Activated CD8-positive, alpha-beta memory T cell treated with anti-CD3 and anti-CD28 coated beads, Interleukin-2, amount 50 U/mL, for 1 hour (primary cell): ENCODE data around the gene TRUB1.
A peak's percentile ranks its signal among the peaks of the same experiment; 100 is the strongest.
"Not testable (repeated sequence)": the region's sequence is repeated elsewhere in the genome, so short reads cannot be mapped to it uniquely, and the experiment has no call there.

ENCODE experiments used
- DNase-seq: peaks from one replicate; pipeline ENCODE4 v3.0.0-alpha.2; 2020; ENCODE audit errors: extremely low read depth

TRUB1 gene

DNA sequence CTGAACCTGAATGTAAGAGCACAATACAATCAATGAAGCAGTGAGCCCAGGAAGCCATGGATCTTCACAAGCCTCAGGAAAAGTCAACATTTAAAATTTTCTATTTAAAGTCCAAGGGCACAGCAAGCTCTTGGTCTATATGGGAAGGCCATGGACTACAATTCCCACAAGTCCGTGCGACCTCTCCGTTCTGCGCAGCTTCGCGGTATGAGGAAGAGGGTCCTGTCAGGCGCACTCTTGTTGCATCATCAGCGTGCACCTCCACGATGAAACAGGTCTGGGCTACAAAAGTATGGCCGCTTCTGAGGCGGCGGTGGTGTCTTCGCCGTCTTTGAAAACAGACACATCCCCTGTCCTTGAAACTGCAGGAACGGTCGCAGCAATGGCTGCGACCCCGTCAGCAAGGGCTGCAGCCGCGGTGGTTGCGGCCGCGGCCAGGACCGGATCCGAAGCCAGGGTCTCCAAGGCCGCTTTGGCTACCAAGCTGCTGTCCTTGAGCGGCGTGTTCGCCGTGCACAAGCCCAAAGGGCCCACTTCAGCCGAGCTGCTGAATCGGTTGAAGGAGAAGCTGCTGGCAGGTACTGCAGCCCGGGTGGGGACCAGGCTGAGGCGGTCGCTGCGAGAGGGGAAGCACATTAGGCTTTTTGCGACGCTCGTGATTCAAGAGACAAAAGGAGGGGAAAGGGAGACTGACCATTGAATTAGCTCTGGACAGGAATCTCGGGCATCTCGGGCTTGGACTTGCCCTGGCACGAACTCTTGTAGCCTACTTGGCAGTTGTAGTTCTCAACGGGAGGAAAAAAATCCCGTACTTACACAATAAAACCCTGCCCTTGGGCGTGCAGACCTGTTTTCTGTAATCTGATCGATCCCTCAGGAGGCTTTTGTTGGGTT lies at the start of gene TRUB1:
TRUB1 (plus strand) TSS at position 234 of the 894 bp plus-strand sequence; CDS start at position 293, 59 bp downstream.
- peak; percentile 73 for DNase-seq

DNA sequence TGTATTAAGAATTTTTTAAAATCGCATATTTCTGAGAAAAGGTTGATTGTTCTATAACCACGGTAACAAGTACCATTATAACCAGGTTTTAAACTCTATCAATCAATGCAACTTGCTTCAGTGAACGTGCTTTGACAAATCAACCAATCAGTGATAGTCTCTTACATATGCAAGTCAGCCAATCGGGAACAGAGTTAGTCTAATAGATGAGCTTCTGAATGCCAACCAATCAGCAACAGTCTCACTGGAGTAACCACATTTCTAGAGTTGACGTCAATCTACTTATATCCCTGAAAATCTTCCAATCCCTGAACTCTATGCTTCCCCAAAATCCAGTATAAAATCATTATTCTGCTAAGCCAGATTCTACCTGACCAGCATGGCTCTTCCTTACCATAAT lies 44.7 kb upstream of the TRUB1 start:
- no peak for DNase-seq

DNA sequence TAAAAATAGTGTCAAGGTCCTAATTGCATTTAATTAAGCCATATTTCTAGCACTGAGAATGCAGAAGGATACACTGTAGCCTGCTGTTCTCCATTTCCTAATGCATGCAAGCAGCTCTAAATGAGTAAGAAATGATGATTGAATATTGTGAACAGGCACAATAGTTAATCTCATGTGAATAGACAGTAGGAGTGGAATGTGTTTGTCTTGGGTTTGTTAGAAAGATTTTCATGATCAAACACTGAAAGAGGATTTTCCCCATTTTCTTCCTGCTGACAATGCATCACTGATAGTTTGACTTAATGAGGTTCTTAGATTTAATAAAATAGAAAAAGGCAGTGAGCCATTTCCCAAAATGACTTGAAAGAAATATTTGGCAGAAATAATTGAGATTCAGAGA lies 43.1 kb upstream of the TRUB1 start:
- no peak for DNase-seq

DNA sequence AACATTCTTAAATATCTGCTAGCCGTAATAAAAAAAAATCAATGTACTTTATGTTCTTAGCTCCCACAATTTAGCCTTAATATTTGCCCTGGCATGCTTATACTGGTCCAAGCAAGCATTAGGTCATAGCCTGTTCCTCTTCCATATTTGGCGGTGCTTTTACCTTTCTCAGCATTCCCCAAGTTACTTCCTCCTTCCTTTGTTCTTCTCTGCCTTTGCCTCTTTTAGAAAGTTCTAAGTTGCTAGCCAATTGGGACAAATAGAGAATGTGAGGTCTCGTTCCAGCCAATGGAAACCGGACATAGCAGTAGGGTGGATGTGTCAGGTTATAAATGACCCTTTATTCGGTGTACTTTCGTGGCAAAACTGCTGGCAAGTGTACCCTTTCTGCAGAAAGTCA lies 41.0 kb upstream of the TRUB1 start:
- DNase-seq = not testable (repeated sequence)

DNA sequence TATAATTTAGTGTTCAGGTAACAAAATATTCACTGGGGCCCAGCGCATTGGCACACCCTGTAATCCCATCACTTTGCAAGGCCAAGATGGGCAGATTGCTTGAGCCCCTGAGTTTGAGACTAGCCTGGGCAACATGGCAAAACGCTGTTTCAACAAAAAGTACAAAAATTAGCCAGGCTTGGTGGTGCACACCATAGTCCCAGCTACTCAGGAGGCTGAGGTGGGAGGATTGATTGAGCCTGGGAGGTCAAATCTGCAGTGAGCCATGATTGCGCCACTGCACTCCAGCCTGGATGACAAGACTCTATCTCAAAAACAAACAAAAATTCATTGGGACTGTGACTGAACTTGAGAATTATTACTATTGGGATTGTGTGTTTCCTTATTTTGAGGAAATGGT lies 40.4 kb upstream of the TRUB1 start:
- no peak for DNase-seq

DNA sequence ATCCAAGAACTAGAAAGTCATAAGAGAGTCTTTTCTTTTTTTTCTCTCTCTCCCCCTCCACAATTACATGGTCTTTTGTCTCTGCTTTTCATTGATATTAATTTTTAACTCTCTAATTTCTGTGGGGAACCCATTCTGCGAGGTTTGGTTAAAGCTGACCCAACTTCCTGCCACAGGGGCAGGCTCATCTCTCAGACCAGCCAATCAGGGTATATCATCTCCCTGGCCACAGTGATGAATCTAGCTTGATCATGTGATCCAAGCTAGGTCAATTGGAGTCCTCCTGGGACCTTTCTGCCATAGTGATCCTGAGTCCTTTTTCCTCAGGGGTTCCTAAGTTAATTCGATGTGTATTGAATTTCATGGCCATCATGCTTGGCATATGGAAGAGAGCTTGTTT lies 38.0 kb upstream of the TRUB1 start:
- DNase-seq = no peak

DNA sequence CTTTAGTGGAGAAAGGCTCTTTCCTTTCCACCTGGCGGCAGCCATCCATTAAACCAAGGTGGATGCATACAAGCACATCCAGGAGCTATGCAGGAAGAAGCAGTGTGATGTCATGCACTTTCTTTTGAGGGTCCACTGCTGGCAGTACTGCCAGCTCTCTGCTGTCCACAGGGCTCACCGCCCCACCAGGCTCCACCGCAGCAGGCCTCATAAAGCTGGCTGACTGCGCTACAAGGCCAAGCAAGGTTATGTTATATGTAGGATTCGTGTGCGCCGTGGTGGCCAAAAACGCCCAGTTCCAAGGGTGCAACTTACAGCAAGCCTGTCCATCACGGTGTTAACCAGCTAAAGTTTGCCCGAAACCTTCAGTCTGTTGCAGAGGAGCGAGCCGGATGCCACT lies 37.3 kb upstream of the TRUB1 start:
- DNase-seq = no peak

DNA sequence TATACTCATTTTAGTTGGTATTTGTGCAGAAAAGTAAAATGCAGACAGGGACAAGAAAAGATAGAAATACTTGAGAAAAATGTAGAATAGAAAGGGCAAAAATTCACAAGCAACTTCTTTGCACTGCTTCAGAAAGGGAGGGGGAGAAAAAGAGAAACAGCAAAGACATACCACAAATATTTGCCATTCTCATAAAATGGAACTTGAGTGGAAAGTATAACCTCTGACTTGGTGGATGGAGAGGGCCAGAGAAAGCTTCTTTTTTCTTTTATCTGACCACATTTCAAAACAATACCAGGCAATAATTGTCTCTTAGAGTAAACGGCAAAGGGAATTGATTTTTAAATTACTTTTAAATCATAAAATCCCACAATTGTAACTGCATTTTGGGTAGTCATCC lies 35.8 kb upstream of the TRUB1 start:
- DNase-seq = no peak

DNA sequence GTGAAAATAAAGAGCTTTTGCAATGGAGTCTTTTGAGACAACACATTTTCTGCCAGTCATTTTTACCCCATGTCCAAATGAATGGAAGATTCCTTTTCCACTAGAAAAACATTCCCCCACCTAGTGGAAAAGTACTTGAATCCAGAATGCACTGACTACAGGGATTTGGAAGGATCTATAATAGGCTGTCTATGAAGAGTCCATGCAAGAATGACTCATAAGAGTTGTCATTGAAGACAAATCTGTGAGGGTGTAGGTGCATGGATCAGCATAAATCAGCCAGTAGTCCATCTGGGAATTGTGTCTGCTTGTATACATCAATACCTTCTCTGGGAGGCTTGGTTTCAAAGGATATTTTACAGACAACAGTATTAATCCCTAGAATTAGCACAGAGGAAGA lies 32.5 kb upstream of the TRUB1 start:
- no peak for DNase-seq

DNA sequence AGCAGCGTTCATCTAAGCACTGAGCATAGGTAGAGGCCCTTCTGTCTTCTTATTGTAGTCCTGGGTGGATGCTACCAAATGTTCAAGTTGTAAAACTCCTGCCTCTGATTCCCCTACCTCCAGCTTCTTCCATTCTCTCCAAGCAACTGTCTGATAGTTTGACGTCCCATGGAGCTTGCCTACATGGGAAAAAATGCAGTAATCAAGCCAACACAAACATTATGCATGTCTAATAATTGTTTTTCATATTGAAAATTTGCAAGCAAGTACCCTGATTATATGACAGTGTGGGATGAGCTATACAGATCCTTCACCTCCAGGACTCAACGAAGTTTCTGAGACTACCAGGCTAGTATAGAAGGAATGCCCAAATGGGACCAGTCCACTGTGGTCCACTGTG lies 31.0 kb upstream of the TRUB1 start:
- no peak for DNase-seq

DNA sequence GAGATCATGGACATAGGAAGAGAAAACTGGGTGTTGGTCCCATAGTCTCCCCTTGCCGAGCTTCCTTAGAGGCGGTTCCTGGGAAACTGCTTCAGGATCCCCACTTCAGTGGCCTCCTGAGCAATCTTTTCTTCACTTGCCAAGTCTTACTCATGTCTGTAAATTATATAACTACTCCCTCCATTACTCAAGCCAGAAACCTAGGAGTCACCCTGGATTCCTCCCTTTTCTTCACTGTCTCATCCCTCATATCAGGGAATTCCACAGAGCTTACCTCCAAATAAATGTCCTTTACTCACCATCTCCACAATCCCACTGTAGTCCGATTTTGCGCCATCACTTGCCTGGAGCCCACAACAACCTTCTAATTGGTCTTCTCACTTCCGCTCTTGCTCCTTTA lies 29.1 kb upstream of the TRUB1 start:
- no peak for DNase-seq

DNA sequence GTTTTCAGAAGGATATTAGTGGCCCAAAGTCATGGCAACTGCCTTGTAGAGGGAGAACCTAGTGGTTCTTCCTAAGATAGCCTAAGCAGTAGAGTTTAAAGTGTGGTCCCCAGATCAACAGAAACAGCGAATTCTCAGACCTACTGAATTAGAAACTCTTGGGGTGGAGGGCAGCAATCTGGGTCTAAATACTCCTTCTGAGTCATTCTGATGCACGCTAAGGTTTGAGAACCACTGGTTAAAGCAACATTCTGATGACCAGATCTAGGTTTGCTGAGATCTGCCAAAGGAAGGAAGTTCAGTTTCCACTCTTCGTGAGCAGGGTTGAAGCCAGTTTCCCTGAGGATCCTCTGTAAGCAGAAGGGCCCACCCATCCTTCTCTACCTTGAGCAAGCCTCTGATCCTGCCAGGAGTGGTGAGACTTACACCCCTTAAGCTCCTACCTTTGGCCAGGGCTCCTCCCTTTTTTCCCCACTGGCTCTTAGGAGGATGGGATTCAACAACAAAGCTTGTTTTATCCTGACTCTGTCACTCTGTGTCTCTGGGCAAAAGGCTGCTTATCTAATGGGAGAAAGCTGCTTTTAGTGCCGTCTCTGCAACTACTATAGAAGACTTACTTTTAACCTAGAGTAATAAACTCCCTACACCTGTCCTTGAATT lies 26.8 kb upstream of the TRUB1 start:
- no peak for DNase-seq

DNA sequence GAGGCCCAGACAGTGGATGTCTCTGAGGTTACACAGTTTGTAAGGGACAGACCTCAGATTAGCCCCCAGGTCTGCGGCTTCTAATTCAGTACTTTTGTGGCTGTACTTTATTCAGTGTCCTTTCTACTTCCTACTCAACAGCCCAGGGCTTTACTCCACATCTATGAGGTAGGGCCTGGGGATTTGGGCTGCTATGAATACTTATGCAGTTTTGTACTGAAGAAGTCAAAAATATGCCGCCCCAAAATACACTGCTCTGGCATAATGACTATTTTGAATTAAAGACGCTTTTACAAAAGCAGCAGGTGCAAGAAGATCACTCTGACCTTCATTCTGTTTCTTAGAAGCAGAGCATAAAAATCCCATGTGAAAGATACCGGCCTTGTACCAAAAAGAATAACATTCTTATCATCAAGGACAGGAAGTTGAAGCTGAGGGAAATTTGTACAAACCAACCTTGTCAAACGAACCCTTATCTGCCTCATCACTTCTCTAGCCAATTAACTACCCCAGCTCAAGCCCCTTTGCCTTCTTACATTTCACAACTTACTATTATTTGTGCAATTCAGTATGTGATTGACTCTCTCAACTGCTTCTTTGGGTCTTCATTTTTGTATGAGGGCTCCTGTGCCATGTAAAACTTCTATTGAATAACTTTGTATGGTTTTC lies 26.1 kb upstream of the TRUB1 start:
- no peak for DNase-seq

DNA sequence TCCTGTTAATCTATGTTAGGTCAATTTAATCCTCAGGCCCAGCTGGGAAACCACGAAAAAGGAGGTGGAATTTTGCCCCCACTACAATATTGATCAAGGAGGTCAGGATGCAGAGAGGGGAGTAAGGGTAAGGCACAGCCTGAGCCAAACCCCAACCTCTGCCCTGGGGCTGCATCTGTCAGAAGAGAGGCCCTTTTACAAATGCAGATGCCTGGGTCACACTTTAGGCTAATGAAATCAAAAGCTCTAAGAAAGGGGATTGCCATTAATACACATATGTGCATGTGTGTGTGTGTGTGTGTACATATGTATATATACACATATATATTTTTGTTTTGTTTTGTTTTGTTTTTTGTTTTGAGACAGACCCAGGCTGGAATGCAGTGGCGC lies 25.5 kb upstream of the TRUB1 start:
- no peak for DNase-seq

DNA sequence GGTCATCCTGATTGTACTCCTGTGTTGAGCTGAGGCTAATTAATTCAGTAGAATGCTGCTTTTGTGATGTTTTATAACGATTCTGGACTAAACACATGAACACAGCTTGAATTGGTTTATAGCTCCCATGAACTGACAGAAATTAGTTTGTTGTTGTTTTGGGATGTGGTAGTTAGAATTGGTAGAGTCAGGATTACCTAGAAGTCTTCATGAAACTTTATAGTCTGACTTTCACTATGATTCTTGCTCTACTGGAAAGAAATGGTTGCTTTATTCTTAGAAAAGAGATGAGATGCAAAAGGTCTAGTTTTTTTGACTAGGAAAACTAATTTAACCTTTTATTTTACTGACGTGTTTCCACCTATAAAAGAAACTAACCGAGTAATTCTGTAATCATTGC lies 23.4 kb upstream of the TRUB1 start:
- no peak for DNase-seq

DNA sequence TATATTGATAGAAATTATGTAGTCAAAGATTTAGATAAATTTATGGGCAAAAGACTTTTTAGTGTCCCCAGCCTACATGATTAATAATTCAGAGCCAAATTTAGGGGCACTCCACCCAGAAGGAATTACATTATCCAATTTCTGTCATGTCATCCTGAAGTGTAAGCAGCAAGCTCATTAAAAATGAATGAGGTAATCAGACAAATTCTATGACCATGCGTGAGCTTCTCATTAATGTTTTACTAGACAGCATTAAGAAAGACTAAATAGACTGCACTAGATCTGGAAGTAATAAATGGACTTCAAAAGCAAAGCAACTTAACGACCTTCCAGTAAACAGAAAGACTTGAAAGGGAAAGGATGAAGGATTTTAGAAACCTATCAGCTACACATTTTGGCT lies 22.7 kb upstream of the TRUB1 start:
- DNase-seq = no peak

DNA sequence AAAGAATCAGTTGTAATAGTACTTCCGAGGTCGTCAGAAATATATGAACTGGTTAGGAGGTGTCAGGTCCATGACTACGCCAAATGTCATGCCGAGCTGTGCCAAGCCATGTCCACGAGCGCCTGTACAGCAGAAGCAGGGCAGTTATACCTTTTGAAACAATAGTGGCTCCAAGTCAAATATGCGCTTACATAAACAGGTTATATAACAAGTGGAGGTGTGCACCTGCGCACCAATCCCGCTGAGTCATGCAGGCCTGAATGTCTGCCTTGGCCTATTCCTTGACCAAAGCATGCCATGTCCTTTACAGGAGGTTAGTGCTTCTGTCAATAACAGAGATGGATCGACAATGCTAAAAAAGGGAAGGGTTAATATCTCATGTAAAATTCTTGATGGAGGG lies 21.3 kb upstream of the TRUB1 start:
- no peak for DNase-seq

DNA sequence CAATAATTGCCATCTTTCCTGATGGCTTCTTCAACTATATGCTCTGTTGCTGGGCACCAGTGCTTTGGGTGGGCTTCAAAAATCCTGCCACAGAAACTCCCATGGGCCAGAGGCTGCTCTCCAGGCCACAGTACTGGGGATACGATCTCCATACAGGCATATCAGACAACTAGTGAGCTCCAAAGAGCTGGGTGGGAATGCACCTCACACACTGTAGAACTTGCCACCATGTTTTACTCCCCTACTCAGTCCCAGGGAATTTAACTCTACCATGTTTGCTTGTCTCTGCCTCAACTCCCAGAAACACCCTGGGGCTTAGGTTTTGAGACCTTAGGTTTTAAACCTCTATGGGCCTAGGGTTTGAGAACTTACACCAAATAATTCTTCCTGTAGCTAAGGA lies 20.5 kb upstream of the TRUB1 start:
- no peak for DNase-seq

DNA sequence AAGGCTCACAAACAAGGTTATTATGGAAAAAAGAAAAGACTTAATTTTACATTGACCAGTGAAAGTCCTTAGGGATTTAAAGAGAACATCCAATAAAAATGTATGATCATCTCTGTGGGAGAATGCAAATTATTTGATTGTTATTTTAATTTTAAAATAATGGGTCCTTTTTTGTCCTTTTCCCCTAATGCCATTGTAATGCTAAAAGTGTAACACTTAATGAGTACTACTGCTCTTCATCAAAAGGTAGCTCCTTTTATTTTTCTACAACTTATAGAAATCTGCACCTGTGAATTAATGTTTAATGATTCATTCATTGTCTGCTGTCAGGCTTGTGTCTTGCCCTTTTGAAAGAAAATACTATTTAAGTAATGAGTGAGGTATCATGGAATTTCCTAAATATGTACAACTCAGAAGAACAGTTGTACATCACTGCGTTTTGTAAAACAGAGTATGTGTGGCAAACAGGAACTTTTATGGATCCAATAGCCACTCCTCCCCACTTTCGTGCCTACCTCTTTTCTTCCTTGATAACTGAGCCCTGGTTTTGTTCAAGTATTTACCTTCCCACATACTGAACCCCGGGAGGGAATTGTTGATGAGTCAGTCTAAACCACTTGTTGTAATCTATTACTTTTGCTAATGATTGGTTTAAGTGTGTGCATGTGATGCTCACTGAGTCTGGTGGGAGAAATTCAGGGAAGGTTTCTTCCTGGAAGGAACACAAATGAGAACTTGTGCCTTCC lies 19.9 kb upstream of the TRUB1 start:
- no peak for DNase-seq

DNA sequence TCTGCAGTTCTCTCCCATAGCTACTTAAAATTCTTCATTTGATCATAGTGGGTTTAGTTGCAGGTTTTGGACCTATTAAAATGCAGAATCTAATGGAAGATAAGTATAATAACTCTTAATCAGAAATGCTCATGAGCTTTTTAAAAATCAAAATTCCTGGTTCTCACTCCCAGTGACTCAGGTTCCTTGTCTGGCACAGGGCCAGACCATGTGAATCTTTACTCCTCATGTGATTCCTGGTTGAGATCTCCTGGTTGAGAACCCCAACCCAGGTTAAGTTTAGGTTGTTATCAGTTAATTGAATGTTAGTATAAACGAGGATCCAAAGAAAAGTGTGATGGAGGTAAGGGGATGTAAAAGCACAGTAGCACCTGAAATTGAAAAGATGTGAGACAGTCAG lies 17.5 kb upstream of the TRUB1 start:
- DNase-seq = no peak

DNA sequence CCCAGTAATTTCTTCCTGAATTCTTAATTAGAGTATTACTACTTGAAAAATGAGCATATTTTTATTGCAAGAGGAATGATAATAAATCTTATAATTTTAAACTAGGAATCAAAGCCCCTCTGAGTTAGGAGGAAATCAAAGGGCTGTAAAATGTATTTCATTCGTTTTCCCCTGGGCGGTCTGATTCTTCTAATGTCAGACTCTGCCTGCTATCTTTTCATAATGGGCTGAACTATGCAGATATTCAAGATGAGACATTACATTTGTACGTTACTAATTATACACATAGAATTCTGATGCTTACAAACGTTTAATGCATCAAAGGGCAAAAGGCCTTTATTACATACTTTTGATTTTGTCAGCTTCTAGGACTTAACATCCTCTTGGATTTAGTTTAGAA lies 16.0 kb upstream of the TRUB1 start:
- DNase-seq = no peak

DNA sequence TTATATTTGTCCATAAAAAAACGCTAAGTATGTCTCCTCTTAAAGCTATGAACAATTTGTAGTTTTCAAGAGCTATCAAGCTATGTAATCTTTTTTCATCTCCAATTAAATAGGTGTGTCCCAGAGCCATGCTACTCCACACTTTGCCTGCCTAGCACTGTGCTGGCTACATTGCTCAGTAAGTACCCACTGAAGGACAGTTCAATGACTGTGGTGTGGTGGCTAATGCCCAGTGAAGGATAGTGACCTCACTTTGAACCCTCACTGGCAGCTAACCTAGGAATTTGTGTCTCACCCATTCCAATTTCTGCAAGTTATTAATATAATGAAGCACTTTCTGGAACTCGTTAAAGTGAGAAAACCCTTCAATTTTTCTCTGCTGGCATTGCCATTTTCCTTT lies 14.4 kb upstream of the TRUB1 start:
- DNase-seq = no peak
